Suppressor macrophage (primary cell): ENCODE results near the gene PLPP2.
A peak's percentile ranks its signal among the peaks of the same experiment; 100 is the strongest.
"Not testable (repeated sequence)": the region's sequence is repeated elsewhere in the genome, so short reads cannot be mapped to it uniquely, and the experiment has no call there.

ENCODE experiments used
- DNase-seq, 4 experiments: peaks; one replicate each; pipeline ENCODE4 v3.0.0-alpha.2; 2020 to 2022

Gene PLPP2

GRCh38 chr19:292281-292884 is 1.2 kb upstream of the PLPP2 start:
- no peak for DNase-seq

- DNase-seq = no peak
These were observed 518 bp upstream of the PLPP2 start for GRCh38 chr19:291561-292280.

GRCh38 chr19:290372-291005 is 714 bp downstream of the PLPP2 start:
- DNase-seq = no peak

- DNase-seq = peak in 2 of 4 experiments; percentile 16 to 28
These were observed 1.4 kb downstream of the PLPP2 start for GRCh38 chr19:289651-290371.

GRCh38 chr19:288911-289310 is 2.3 kb downstream of the PLPP2 start:
- no peak for DNase-seq

- no peak for DNase-seq
These were observed 3.8 kb downstream of the PLPP2 start for GRCh38 chr19:287381-287871.

GRCh38 chr19:283395-283794 is 7.8 kb downstream of the PLPP2 start:
- no peak for DNase-seq

- no peak for DNase-seq
These were observed 8.7 kb downstream of the PLPP2 start for GRCh38 chr19:282501-282900.

- DNase-seq = no peak
These were observed 9.2 kb downstream of the PLPP2 start for GRCh38 chr19:281992-282391.

- no peak for DNase-seq
These were observed 9.9 kb downstream of the PLPP2 start for GRCh38 chr19:281156-281853.

- no peak for DNase-seq
These were observed 10.6 kb downstream of the PLPP2 start for GRCh38 chr19:280541-281009.

- no peak for DNase-seq
These were observed 11.5 kb downstream of the PLPP2 start for GRCh38 chr19:279656-280055.

- no peak for DNase-seq
These were observed 12.0 kb downstream of the PLPP2 start for GRCh38 chr19:279231-279630.

GRCh38 chr19:277581-278165 is 13.5 kb downstream of the PLPP2 start:
- peak; percentile 37 to 67 (median 53) for DNase-seq

- no peak for DNase-seq
These were observed 14.1 kb downstream of the PLPP2 start for GRCh38 chr19:277131-277530.

- no peak for DNase-seq
These were observed 15.1 kb downstream of the PLPP2 start for GRCh38 chr19:275958-276646.

GRCh38 chr19:275000-275399 is 16.2 kb downstream of the PLPP2 start:
- DNase-seq = no peak

GRCh38 chr19:273393-273792 is 17.8 kb downstream of the PLPP2 start:
- DNase-seq = no peak

- DNase-seq = no peak
These were observed 19.3 kb downstream of the PLPP2 start for GRCh38 chr19:271856-272255.

- not testable (repeated sequence) for DNase-seq
These were observed 20.4 kb downstream of the PLPP2 start for GRCh38 chr19:270766-271318.

GRCh38 chr19:269241-269640 is 22.0 kb downstream of the PLPP2 start:
- DNase-seq = no peak
